Fibroblast of the aortic adventitia (primary cell): ENCODE measurements around the gene CCAR1. TPM values are rescaled to one million over a fixed set of nuclear protein-coding genes. Genes with fewer than 3 reads are reported as not detected.
"Not testable (repeated sequence)": the region's sequence is repeated elsewhere in the genome, so short reads cannot be mapped to it uniquely, and the experiment has no call there.

Source experiments
- DNase-seq: peaks from one replicate; pipeline ENCODE4 v3.0.0-alpha.2; 2010; ENCODE audit warnings: low read depth
- H3K4me3 ChIP-seq: 2 replicates; pipeline ENCODE4 v1.5.1; 2011; ENCODE audit warnings: low read depth, mild to moderate bottlenecking, control low read depth, low read length, moderate library complexity
- CTCF ChIP-seq: IDR thresholded peaks from 2 replicates; pipeline ENCODE4 v1.5.1; 2011; ENCODE audit warnings: mild to moderate bottlenecking, low read length, control low read depth, inconsistent platforms; ENCODE audit not compliant: insufficient read depth
- total RNA-seq: library from RNA; depleted of rRNA; stranded (reverse); fragments of >200 nt; gene quantifications from 2 replicates; pipeline ENCODE4 v1.2.3, GENCODE V29; 2012; ENCODE audit warnings: low replicate concordance

CCAR1 gene
- total RNA-seq, 1 donor: 57.1 TPM

- no peak for DNase-seq
- TF ChIP-seq CTCF: no peak
- H3K4me3 ChIP-seq: no peak overlapping the region
Measured at GRCh38 chr10:68742397-68742796, 21.4 kb downstream of the CCAR1 start.

GRCh38 chr10:68752711-68753350 is 31.8 kb downstream of the CCAR1 start:
- no peak for TF ChIP-seq CTCF

GRCh38 chr10:68756246-68756645 is 35.2 kb downstream of the CCAR1 start:
- no peak for DNase-seq
- TF ChIP-seq CTCF: no peak
- H3K4me3 ChIP-seq: no peak overlapping the region

More at GRCh38 chr10:68752711-68753350, 31.8 kb downstream of the CCAR1 start:
- no peak overlapping the region for H3K4me3 ChIP-seq
- no peak for DNase-seq

- no peak for DNase-seq
- no peak overlapping the region for H3K4me3 ChIP-seq
- TF ChIP-seq CTCF: no peak
Measured at GRCh38 chr10:68756766-68757165, 35.7 kb downstream of the CCAR1 start.

- no peak for TF ChIP-seq CTCF
- DNase-seq: no peak
- no peak overlapping the region for H3K4me3 ChIP-seq
Measured at GRCh38 chr10:68759223-68759863, 38.3 kb downstream of the CCAR1 start.

GRCh38 chr10:68759967-68760366 is 38.9 kb downstream of the CCAR1 start:
- no peak for DNase-seq
- H3K4me3 ChIP-seq: no peak overlapping the region
- no peak for TF ChIP-seq CTCF

GRCh38 chr10:68767407-68767806 is 46.4 kb downstream of the CCAR1 start:
- H3K4me3 ChIP-seq, DNase-seq: not testable (repeated sequence)
